ENCODE measurements around the gene MAGI1. TPM values are rescaled to one million over a fixed set of nuclear protein-coding genes. Genes with fewer than 3 reads are reported as not detected.

Gene MAGI1
- polyA plus RNA-seq, 1 of the 3 experiments (the other 2 are of a cell fraction), result 10.3 TPM

GRCh38 chr3:65689436-65689835 is 349.3 kb downstream of the MAGI1 start (continued):
- no peak; the same call in 1 of the 2 replicates for TF ChIP-seq CTCF (IDR thresholded peaks at IDR 0.05)
- no peak for TF ChIP-seq GABPA (IDR thresholded peaks at IDR 0.05; ENCODE audit: low read depth)
- no peak for TF ChIP-seq ELF1 (IDR thresholded peaks at IDR 0.05)
- TF ChIP-seq TAF1 (IDR thresholded peaks at IDR 0.05; ENCODE audit: borderline replicate concordance, low read depth, low read length), result no peak
- no peak for TF ChIP-seq MEF2A (IDR thresholded peaks at IDR 0.05; ENCODE audit: borderline replicate concordance, low read depth)
- TF ChIP-seq SMC3 (IDR thresholded peaks at IDR 0.05; ENCODE audit: low read depth, low read length), result no peak
- no peak for TF ChIP-seq PBX3 (IDR thresholded peaks at IDR 0.05)
- TF ChIP-seq JUND (IDR thresholded peaks at IDR 0.05), result no peak
- no peak for TF ChIP-seq RFX5 (IDR thresholded peaks at IDR 0.05; ENCODE audit: low read length)

GRCh38 chr3:65687741-65688140 is 351.0 kb downstream of the MAGI1 start:
- no peaks in the 10 kb centered on the region for H3K36me3 ChIP-seq (replicated peaks in 1 of 2; ENCODE audit: control insufficient read depth in 1 of 2, insufficient read depth in 2 of 2, low read length in 1 of 2)
- ChIA-PET POLR2A (no interaction called here), CTCF (no interaction called here)
- H3K4me3 ChIP-seq (ENCODE audit: low read depth in 2 of 2, low read length in 1 of 2), result no peak overlapping the region
- no peaks in the 10 kb centered on the region for H3F3A ChIP-seq (replicated peaks; ENCODE audit: insufficient read depth)
- no peaks in the 10 kb centered on the region for H3K9me3 ChIP-seq
- WGBS (ENCODE audit: low lambda C conversion rate), result 100% methylated on average over 3 of the region's 5 CpGs
- H3K9me2 ChIP-seq, result no peaks in the 10 kb centered on the region
- peaks cover 3% of the 10 kb centered on the region for H3K79me2 ChIP-seq (ENCODE audit: insufficient read depth)
- no peak overlapping the region for H3K4me2 ChIP-seq
- no peaks in the 10 kb centered on the region for H4K20me1 ChIP-seq (ENCODE audit: insufficient read depth)
- H2AFZ ChIP-seq (ENCODE audit: low read depth), result no peak overlapping the region
- DNase-seq, result no peak
- no peak overlapping the region for H3K27ac ChIP-seq (ENCODE audit: low read depth in 2 of 2, low read length in 1 of 2)
- H3K4me1 ChIP-seq (ENCODE audit: control insufficient read depth in 1 of 2, insufficient read depth in 2 of 2, low read depth in 1 of 2, low read length in 1 of 2), result peaks cover 2 to 9% of the 10 kb centered on the region in 2 experiments; a peak in 2 of 4 replicates
- TF ChIP-seq CHD2 (IDR thresholded peaks at IDR 0.05; ENCODE audit: low read length, partially characterized antibody) (no peak), MEF2A (IDR thresholded peaks at IDR 0.05; ENCODE audit: borderline replicate concordance, low read depth) (no peak), TEAD4 (IDR thresholded peaks at IDR 0.05; ENCODE audit: borderline replicate concordance, insufficient read depth) (no peak)
- H3K27me3 ChIP-seq (ENCODE audit: insufficient read depth), result no peaks in the 10 kb centered on the region
- no peak overlapping the region for H3K9ac ChIP-seq

- no peak for TF ChIP-seq RAD21 (IDR thresholded peaks at IDR 0.05; ENCODE audit: low read length)
- no peak for TF ChIP-seq RXRA (IDR thresholded peaks at IDR 0.05; ENCODE audit: borderline replicate concordance, low read depth)
- H3K9me2 ChIP-seq, result no peaks in the 10 kb centered on the region
- no peak overlapping the region for H3K9ac ChIP-seq
- H3K9me3 ChIP-seq, result no peaks in the 10 kb centered on the region
- no peak overlapping the region for H3K4me2 ChIP-seq
- H3K27ac ChIP-seq (ENCODE audit: low read depth in 2 of 2, low read length in 1 of 2), result no peak overlapping the region
- POLR2A ChIA-PET, result no interaction called here
- H3K27me3 ChIP-seq (ENCODE audit: insufficient read depth), result no peaks in the 10 kb centered on the region
- CTCF ChIA-PET, result interaction anchor here (0.8 to 1.5 kb wide), 2 partner anchors 12 to 109 kb away, joined by 3 to 7 read pairs; no protein-coding TSS in a partner anchor
- H3K79me2 ChIP-seq (ENCODE audit: insufficient read depth), result peaks cover 9% of the 10 kb centered on the region
- DNase-seq, result no peak
- no peak overlapping the region for H2AFZ ChIP-seq (ENCODE audit: low read depth)
- H4K20me1 ChIP-seq (ENCODE audit: insufficient read depth), result no peaks in the 10 kb centered on the region
- no peak overlapping the region for H3K4me3 ChIP-seq (ENCODE audit: low read depth in 2 of 2, low read length in 1 of 2)
- no peaks in the 10 kb centered on the region for H3F3A ChIP-seq (replicated peaks; ENCODE audit: insufficient read depth)
- WGBS (ENCODE audit: low lambda C conversion rate), result 83% methylated on average over 5 of the region's 5 CpGs
- H3K4me1 ChIP-seq (ENCODE audit: control insufficient read depth in 1 of 2, insufficient read depth in 2 of 2, low read depth in 1 of 2, low read length in 1 of 2), result peaks cover 2 to 9% of the 10 kb centered on the region in 2 experiments; a peak in 2 of 4 replicates
- H3K36me3 ChIP-seq (replicated peaks in 1 of 2; ENCODE audit: control insufficient read depth in 1 of 2, insufficient read depth in 2 of 2, low read length in 1 of 2), result no peaks in the 10 kb centered on the region
Measured at GRCh38 chr3:65685621-65686235, 353.0 kb downstream of the MAGI1 start.

Measured in SK-N-SH (cell line).